Measurements from ENCODE around the gene AQP12A.
A peak's percentile ranks its signal among the peaks of the same experiment; 100 is the strongest.

DNA sequence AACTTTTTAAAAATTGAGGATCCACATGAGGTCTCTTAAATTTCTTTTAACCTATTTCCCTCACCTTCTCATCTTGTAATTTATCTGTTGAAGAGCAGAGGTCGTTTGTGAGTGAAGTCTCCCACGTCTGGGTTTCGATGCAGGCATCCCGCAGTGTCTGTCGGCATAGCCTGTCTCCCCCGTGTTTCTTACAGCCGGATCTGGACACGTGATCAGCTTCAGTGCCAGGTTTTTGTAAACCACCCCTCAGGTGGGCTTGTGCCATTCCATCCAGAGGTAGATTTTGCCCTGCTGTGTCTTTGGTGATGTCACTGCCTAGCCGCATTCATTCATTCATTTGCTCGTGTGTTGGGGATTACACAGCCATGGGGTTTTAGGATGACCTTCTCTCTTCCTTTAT is 16.2 kb downstream of the AQP12A start:
- TF ChIP-seq, protein P1, sequence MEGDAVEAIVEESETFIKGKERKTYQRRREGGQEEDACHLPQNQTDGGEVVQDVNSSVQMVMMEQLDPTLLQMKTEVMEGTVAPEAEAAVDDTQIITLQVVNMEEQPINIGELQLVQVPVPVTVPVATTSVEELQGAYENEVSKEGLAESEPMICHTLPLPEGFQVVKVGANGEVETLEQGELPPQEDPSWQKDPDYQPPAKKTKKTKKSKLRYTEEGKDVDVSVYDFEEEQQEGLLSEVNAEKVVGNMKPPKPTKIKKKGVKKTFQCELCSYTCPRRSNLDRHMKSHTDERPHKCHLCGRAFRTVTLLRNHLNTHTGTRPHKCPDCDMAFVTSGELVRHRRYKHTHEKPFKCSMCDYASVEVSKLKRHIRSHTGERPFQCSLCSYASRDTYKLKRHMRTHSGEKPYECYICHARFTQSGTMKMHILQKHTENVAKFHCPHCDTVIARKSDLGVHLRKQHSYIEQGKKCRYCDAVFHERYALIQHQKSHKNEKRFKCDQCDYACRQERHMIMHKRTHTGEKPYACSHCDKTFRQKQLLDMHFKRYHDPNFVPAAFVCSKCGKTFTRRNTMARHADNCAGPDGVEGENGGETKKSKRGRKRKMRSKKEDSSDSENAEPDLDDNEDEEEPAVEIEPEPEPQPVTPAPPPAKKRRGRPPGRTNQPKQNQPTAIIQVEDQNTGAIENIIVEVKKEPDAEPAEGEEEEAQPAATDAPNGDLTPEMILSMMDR (optimal IDR thresholded peaks at IDR 0.05 in 1 of 3, IDR thresholded peaks at IDR 0.05 in 1 of 3, conservative IDR thresholded peaks at IDR 0.05 in 1 of 3; ENCODE audit: extremely low read depth in 1 of 3, insufficient read depth in 2 of 3, low read length in 3 of 3): no peak
- peak; percentile 6 for TF ChIP-seq EZH2 (IDR thresholded peaks at IDR 0.05; ENCODE audit: low read length)
